Esophagus squamous epithelium (tissue), 5 donors: Measurements from ENCODE around the gene PIGZ. TPM values are rescaled to one million over a fixed set of nuclear protein-coding genes. Genes with fewer than 3 reads are reported as not detected.

ENCODE experiments used
- DNase-seq: peaks from one replicate; lab custom pipeline; 2025; lab: John Stamatoyannopoulos, UW
- H3K27ac ChIP-seq, 4 donors: fragments of 200-600 bp; sonication (generic); one replicate each; pipeline ENCODE4 v1.5.1; 2016 to 2019; ENCODE audit warnings: mild to moderate bottlenecking in 1 of 4
- H3K27me3 ChIP-seq, 4 donors: fragments of 200-600 bp; sonication (generic); 1 replicate in 3 of 4; 2 replicates in 1 of 4; pipeline versions ENCODE4 v1.5.1 to v1.6.0; 2017 to 2021; ENCODE audit warnings: antibody characterized with exemption in 1 of 4
- H3K36me3 ChIP-seq, 3 donors: fragments of 200-600 bp; sonication (generic); one replicate each; pipeline ENCODE4 v1.5.1; 2016 to 2019
- H3K4me1 ChIP-seq, 3 donors: fragments of 200-600 bp; sonication (generic); one replicate each; pipeline ENCODE4 v1.5.1; 2017 to 2019
- H3K4me3 ChIP-seq, 4 donors: fragments of 200-600 bp; sonication (generic); 1 replicate in 3 of 4; 2 replicates in 1 of 4; pipeline ENCODE4 v1.5.1; 2016 to 2019; ENCODE audit warnings: mild to moderate bottlenecking in 2 of 4, moderate library complexity in 1 of 4
- H3K9me3 ChIP-seq, 3 donors: fragments of 200-600 bp; sonication (generic); one replicate each; pipeline ENCODE4 v1.5.1; 2016 to 2019
- CTCF ChIP-seq, 6 experiments: fragments of 450-650 bp in 4 of 6; fragments of 200-600 bp in 2 of 6; sonication (generic) in 2 of 6; IDR thresholded peaks; one replicate each; pipeline ENCODE4 v1.5.1; 2016 to 2019; ENCODE audit warnings: antibody characterized with exemption in 6 of 6, mild to moderate bottlenecking in 4 of 6, moderate library complexity in 4 of 6
- POLR2A ChIP-seq, 4 donors: fragments of 450-650 bp; IDR thresholded peaks; one replicate each; pipeline ENCODE4 v1.6.1; 2017; ENCODE audit warnings: antibody characterized with exemption in 4 of 4, mild to moderate bottlenecking in 4 of 4, moderate library complexity in 3 of 4
- WGBS, 2 donors: methylation state at CpG; one replicate each; pipeline ENCODE4 v1.1.5; 2018; 5-methylcytosine and 5-hydroxymethylcytosine counted together
- intact Hi-C: fragments of 100-400 bp; cut with DNase I; formaldehyde crosslinking; loops from one replicate; pipeline ENCODE4 v1.15.0; 2022
- total RNA-seq, 4 donors: library from RNA; depleted of rRNA; stranded (reverse); fragments of >200 nt; gene quantifications; one replicate each; pipeline ENCODE4 v1.1.0, GENCODE V29; 2016
- donor health status: DM: yes; HTN: yes; CAD: no.

PIGZ gene
- total RNA-seq, 4 donors from 2014 or later: 3.4 to 8.8 (median 5.4) TPM

GRCh38 chr3:196942915-196943277 lies 25.7 kb downstream of the PIGZ start:
- peaks cover 0 to 42% (median 2%) of the 10 kb centered on the region in 3 donors for H3K36me3 ChIP-seq
- H3K27me3 ChIP-seq: no peaks in the 10 kb centered on the region
- no peaks in the 10 kb centered on the region for H3K9me3 ChIP-seq
- intact Hi-C loops: no loop called here
- H3K4me3 ChIP-seq: peak overlapping the region; percentile 67 to 100 (median 98)
- DNase-seq: no peak
- H3K27ac ChIP-seq: peak overlapping the region; percentile 93 to 99 (median 96)
- peaks cover 13 to 40% (median 18%) of the 10 kb centered on the region in 3 donors for H3K4me1 ChIP-seq
- WGBS, 2 donors: 0% methylated on average over 2 to 6 of the region's 25 CpGs
- no peak for TF ChIP-seq CTCF (IDR thresholded peaks at IDR 0.05)
- TF ChIP-seq POLR2A (IDR thresholded peaks at IDR 0.05): no peak

DNA sequence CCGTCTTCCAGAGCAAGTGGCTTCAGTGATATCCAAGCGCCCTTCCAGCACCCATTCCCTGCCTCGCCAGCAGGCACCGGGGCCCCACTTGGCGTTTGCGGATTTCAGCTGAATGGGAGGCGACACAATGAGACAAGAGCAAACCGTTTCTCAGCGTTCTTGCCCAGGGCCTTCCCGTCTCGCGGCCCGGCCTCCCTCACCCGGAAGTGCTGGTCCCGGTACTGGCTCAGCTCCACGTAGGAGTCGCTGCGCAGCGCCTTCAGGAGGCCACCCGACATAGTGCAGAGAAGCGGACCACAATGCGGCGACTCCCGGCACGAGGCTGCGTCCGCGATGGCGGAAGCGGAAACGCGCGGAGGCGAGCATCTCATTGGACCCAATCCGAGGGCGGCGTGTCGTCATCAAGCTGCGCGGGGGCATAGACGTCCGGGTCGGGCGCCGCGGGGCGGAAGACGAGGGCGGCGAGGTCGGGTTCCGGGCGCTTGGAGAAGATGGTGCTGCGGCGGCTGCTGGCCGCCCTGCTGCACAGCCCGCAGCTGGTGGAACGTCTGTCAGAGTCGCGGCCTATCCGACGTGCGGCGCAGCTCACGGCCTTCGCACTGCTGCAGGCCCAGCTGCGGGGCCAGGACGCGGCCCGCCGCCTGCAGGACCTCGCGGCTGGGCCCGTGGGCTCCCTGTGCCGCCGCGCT lies 26.3 kb downstream of the PIGZ start, which contains the start of gene NCBP2:
NCBP2 (minus strand) TSS at position 303 of the 689 bp plus-strand sequence; CDS start at position 278, 25 bp downstream.
- Histone ChIP-seq H3K9me3 (no peaks in the 10 kb centered on the region), H3K4me3 (peak within 1 kb of the TSS; percentile 67 to 100 (median 98)), H3K27ac (peak within 1 kb of the TSS; percentile 93 to 99 (median 96)), H3K4me1 (peaks cover 13 to 40% (median 18%) of the 10 kb centered on the region in 3 donors), H3K27me3 (no peaks in the 10 kb centered on the region), H3K36me3 (peaks cover 0 to 47% (median 8%) of the 10 kb centered on the region in 3 donors)
- WGBS, 2 donors: 0% methylated on average over 2 of the region's 77 CpGs; no CpG with 5 or more reads in 1 of the 2 donors
- TF ChIP-seq CTCF (IDR thresholded peaks at IDR 0.05) (peak; percentile 32 to 76 (median 65)), POLR2A (IDR thresholded peaks at IDR 0.05) (peak in 3 of 4 donors; percentile 66 to 82 (median 79))
- intact Hi-C loops: no loop called here
- DNase-seq: peak; percentile 94

- no peak for TF ChIP-seq POLR2A (IDR thresholded peaks at IDR 0.05)
- no peak for TF ChIP-seq CTCF (IDR thresholded peaks at IDR 0.05)
- H3K36me3 ChIP-seq: peaks cover 0 to 53% (median 13%) of the 10 kb centered on the region in 3 donors
- H3K27ac ChIP-seq: peak overlapping the region; percentile 93 to 99 (median 96)
- peaks cover 13 to 40% (median 18%) of the 10 kb centered on the region in 3 donors for H3K4me1 ChIP-seq
- no peak for DNase-seq
- H3K9me3 ChIP-seq: no peaks in the 10 kb centered on the region
- intact Hi-C loops: no loop called here
- no peaks in the 10 kb centered on the region for H3K27me3 ChIP-seq
- peak overlapping the region; percentile 67 to 100 (median 98) for H3K4me3 ChIP-seq
- WGBS, 2 donors: 0% methylated on average over 5 to 20 of the region's 31 CpGs
Measured at GRCh38 chr3:196941729-196942225, 26.9 kb downstream of the PIGZ start.

DNA sequence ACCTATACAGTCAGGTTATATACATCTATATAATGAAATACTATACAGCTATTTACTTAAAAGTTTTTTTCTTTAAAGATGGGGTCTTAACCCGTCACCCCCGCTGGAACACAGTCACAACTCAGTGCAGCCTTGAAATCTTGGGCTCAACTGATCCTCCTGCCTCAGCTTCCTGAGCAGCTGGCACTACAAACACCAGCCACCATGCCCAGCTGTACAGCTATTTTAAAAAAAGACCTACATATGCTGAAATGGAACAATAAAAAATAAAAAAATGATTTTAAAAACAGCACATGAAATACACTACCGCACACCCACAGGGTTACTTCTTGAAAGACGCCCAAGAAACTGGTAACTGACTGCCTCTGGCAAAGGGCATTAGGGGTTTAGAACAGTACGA lies 30.1 kb downstream of the PIGZ start:
- 85 to 90% methylated on average over 5 of the region's 5 CpGs for WGBS, 2 donors
- no peak overlapping the region for H3K27ac ChIP-seq
- peaks cover 6 to 65% (median 33%) of the 10 kb centered on the region in 3 donors for H3K36me3 ChIP-seq
- peaks cover 12 to 27% (median 13%) of the 10 kb centered on the region in 3 donors for H3K4me1 ChIP-seq
- DNase-seq: no peak
- H3K9me3 ChIP-seq: no peaks in the 10 kb centered on the region
- intact Hi-C loops: no loop called here
- H3K4me3 ChIP-seq: no peak overlapping the region
- TF ChIP-seq CTCF (IDR thresholded peaks at IDR 0.05) (no peak), POLR2A (IDR thresholded peaks at IDR 0.05) (no peak)
- no peaks in the 10 kb centered on the region for H3K27me3 ChIP-seq

GRCh38 chr3:196938124-196938523 lies 30.5 kb downstream of the PIGZ start:
- no peak for DNase-seq
- TF ChIP-seq POLR2A (IDR thresholded peaks at IDR 0.05): no peak
- no peak for TF ChIP-seq CTCF (IDR thresholded peaks at IDR 0.05)
- intact Hi-C loops: no loop called here
- Histone ChIP-seq H3K4me3 (no peak overlapping the region), H3K27ac (no peak overlapping the region), H3K36me3 (peaks cover 6 to 70% (median 33%) of the 10 kb centered on the region in 3 donors), H3K9me3 (no peaks in the 10 kb centered on the region), H3K4me1 (peaks cover 7 to 22% (median 10%) of the 10 kb centered on the region in 3 donors), H3K27me3 (no peaks in the 10 kb centered on the region)
- 67 to 81% methylated on average over 2 of the region's 2 CpGs for WGBS, 2 donors
